ENCODE measurements around the gene COG5.

DNA sequence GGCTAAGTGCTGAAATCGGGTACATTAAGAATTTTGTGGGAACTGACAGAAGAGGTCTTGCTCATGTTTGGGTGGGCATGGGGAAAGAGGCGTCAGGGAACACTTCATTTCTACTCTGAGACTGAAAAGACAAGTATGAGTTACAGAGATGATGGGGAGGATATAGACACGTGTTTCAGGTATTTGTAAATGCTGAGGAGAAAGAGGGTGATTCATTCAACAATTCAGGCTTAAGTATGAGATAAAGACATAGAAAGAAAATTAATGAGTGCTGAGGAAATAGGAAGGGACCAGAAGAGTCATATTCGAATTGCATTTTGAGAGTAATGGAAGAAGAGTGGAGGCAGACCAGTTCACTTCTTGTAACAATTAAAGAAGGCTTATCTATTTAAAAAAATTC lies 251.3 kb downstream of the COG5 start:
- TF ChIP-seq, protein P1, sequence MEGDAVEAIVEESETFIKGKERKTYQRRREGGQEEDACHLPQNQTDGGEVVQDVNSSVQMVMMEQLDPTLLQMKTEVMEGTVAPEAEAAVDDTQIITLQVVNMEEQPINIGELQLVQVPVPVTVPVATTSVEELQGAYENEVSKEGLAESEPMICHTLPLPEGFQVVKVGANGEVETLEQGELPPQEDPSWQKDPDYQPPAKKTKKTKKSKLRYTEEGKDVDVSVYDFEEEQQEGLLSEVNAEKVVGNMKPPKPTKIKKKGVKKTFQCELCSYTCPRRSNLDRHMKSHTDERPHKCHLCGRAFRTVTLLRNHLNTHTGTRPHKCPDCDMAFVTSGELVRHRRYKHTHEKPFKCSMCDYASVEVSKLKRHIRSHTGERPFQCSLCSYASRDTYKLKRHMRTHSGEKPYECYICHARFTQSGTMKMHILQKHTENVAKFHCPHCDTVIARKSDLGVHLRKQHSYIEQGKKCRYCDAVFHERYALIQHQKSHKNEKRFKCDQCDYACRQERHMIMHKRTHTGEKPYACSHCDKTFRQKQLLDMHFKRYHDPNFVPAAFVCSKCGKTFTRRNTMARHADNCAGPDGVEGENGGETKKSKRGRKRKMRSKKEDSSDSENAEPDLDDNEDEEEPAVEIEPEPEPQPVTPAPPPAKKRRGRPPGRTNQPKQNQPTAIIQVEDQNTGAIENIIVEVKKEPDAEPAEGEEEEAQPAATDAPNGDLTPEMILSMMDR (IDR thresholded peaks at IDR 0.05) = no peak
- TF ChIP-seq, protein P2, sequence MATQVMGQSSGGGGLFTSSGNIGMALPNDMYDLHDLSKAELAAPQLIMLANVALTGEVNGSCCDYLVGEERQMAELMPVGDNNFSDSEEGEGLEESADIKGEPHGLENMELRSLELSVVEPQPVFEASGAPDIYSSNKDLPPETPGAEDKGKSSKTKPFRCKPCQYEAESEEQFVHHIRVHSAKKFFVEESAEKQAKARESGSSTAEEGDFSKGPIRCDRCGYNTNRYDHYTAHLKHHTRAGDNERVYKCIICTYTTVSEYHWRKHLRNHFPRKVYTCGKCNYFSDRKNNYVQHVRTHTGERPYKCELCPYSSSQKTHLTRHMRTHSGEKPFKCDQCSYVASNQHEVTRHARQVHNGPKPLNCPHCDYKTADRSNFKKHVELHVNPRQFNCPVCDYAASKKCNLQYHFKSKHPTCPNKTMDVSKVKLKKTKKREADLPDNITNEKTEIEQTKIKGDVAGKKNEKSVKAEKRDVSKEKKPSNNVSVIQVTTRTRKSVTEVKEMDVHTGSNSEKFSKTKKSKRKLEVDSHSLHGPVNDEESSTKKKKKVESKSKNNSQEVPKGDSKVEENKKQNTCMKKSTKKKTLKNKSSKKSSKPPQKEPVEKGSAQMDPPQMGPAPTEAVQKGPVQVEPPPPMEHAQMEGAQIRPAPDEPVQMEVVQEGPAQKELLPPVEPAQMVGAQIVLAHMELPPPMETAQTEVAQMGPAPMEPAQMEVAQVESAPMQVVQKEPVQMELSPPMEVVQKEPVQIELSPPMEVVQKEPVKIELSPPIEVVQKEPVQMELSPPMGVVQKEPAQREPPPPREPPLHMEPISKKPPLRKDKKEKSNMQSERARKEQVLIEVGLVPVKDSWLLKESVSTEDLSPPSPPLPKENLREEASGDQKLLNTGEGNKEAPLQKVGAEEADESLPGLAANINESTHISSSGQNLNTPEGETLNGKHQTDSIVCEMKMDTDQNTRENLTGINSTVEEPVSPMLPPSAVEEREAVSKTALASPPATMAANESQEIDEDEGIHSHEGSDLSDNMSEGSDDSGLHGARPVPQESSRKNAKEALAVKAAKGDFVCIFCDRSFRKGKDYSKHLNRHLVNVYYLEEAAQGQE (IDR thresholded peaks at IDR 0.05; ENCODE audit: low read depth, low read length) = no peak
- TF ChIP-seq EP300 (IDR thresholded peaks at IDR 0.05; ENCODE audit: borderline replicate concordance in 1 of 2, low read depth in 1 of 2, low read length in 1 of 2) (no peak), RFX5 (IDR thresholded peaks at IDR 0.05; ENCODE audit: low read length) (no peak)

Data from SK-N-SH (cell line).